Lower leg skin (tissue), 4 donors: ENCODE results near the gene USP49. TPM values are rescaled to one million over a fixed set of nuclear protein-coding genes. Genes with fewer than 3 reads are reported as not detected.
A peak's percentile ranks its signal among the peaks of the same experiment; 100 is the strongest.

Source experiments
- DNase-seq, 2 donors: peaks; one replicate each; pipeline ENCODE4 v3.0.0-alpha.2; 2019; ENCODE audit warnings: low spot score in 2 of 2
- H3K4me3 ChIP-seq: fragments of 200-600 bp; sonication (generic); 2 replicates; pipeline ENCODE4 v1.5.1; 2017; ENCODE audit warnings: mild to moderate bottlenecking, low read depth; ENCODE audit not compliant: poor library complexity, severe bottlenecking
- POLR2A ChIP-seq, 2 donors: fragments of 450-650 bp; IDR thresholded peaks; one replicate each; pipeline ENCODE4 v1.6.1; 2016 to 2017; ENCODE audit warnings: antibody characterized with exemption in 2 of 2, mild to moderate bottlenecking in 1 of 2, moderate library complexity in 1 of 2
- WGBS, 2 donors: methylation state at CpG; one replicate each; pipeline ENCODE4 v1.1.5; 2018; 5-methylcytosine and 5-hydroxymethylcytosine counted together
- intact Hi-C: fragments of 100-400 bp; cut with DNase I; formaldehyde crosslinking; loops from one replicate; pipeline ENCODE4 v1.15.0; 2023; ENCODE audit warnings: low total_unique reads
- total RNA-seq, 4 donors: library from RNA; depleted of rRNA; stranded (reverse); fragments of >200 nt; gene quantifications; one replicate each; pipeline ENCODE4 v1.1.0, GENCODE V29; 2016
- TF ChIP-seq, protein P1 (sequence below), 3 donors: fragments of 450-650 bp; IDR thresholded peaks; one replicate each; pipeline ENCODE4 v1.5.1; 2016; ENCODE audit warnings: antibody characterized with exemption in 3 of 3, mild to moderate bottlenecking in 3 of 3, moderate library complexity in 2 of 3

Gene USP49
- total RNA-seq, 4 donors from 2014 or later: 2.3 to 7.3 (median 3.7) TPM

DNA sequence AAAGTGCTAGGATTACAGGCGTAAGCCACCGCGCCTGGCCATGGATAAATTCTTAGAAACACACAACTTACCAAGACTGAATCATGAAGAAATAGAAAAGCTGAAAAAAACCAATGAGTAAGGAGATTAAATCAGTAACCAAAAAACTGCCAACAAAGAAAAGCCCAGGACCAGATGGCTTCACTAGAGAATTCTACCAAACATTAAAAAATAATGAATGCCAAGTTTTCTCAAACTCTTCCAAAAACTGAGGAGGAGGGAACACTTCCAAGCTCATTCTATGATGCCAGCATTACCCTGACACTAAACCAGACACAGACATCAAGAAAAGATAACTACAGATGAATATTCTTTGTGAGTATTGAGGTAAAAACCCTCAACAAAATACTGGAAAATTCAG is 44.3 kb downstream of the USP49 start:
- TF ChIP-seq POLR2A (IDR thresholded peaks at IDR 0.05): no peak
- TF ChIP-seq, protein P1, sequence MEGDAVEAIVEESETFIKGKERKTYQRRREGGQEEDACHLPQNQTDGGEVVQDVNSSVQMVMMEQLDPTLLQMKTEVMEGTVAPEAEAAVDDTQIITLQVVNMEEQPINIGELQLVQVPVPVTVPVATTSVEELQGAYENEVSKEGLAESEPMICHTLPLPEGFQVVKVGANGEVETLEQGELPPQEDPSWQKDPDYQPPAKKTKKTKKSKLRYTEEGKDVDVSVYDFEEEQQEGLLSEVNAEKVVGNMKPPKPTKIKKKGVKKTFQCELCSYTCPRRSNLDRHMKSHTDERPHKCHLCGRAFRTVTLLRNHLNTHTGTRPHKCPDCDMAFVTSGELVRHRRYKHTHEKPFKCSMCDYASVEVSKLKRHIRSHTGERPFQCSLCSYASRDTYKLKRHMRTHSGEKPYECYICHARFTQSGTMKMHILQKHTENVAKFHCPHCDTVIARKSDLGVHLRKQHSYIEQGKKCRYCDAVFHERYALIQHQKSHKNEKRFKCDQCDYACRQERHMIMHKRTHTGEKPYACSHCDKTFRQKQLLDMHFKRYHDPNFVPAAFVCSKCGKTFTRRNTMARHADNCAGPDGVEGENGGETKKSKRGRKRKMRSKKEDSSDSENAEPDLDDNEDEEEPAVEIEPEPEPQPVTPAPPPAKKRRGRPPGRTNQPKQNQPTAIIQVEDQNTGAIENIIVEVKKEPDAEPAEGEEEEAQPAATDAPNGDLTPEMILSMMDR (IDR thresholded peaks at IDR 0.05): no peak
- intact Hi-C loops: no loop called here
- no peak overlapping the region for H3K4me3 ChIP-seq
- no peak for DNase-seq
- 86 to 87% methylated on average over 3 of the region's 3 CpGs for WGBS, 2 donors

DNA sequence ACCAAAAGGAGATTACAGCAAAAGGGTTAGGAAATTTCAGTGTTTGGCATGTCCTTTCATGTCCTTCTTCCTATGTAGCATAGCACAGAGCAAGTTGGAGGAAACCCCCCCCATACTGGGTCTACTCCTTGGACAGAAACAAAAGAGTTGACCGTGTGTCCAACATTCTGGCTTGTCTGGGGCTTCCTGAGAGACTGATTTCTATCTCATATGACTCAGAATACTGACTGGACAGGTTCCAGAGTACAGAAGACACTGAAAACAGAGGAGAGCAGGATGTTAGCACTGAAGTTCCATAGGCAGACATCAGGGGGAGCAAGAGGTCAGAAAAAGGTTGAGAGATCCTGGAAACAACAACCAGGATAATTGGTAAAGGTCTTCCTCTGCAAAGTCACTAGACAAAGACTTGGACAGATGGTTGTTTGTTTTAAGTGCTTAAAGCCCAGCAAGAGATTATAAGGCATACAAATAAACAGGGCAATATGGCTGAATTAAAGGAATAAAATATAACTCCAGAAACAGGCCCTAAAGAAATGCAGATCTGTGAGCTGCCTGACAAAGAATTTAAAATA is 48.4 kb downstream of the USP49 start:
- TF ChIP-seq, protein P1 (IDR thresholded peaks at IDR 0.05): peak in 1 of 3 donors; percentile 59
- no peak for TF ChIP-seq POLR2A (IDR thresholded peaks at IDR 0.05)
- H3K4me3 ChIP-seq: no peak overlapping the region
- peak in 1 of 2 donors; percentile 72 for DNase-seq
- 4 to 8% methylated on average over 1 of the region's 1 CpG for WGBS, 2 donors
- intact Hi-C loops: loop anchor here (10.0 kb wide), 1 partner anchor 68 kb away; no protein-coding TSS in a partner anchor

DNA sequence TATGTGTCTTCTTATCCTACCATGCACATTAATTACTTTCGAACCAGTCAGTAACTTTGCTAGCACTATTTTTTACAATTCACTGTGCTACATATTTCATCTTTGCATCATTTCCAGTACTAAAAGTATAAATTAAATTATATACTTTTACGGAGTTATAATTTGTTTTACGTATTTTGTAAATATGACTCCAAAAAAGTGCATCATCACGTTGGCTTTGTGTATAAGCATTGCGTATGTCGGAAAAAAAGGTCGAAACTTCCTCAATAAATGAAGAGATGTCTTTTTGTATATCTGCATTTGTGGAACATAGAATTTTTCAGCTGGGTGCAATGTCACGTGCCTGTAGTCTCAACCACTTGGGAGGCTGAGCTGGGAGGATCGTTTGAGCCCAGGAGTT is 52.0 kb downstream of the USP49 start:
- no peak overlapping the region for H3K4me3 ChIP-seq
- no peak for DNase-seq
- TF ChIP-seq POLR2A (IDR thresholded peaks at IDR 0.05): no peak
- TF ChIP-seq, protein P1 (IDR thresholded peaks at IDR 0.05): no peak
- WGBS, 2 donors: 93 to 96% methylated on average over 9 of the region's 9 CpGs
- intact Hi-C loops: loop anchor here (10.0 kb wide), 1 partner anchor 72 kb away; no protein-coding TSS in a partner anchor

DNA sequence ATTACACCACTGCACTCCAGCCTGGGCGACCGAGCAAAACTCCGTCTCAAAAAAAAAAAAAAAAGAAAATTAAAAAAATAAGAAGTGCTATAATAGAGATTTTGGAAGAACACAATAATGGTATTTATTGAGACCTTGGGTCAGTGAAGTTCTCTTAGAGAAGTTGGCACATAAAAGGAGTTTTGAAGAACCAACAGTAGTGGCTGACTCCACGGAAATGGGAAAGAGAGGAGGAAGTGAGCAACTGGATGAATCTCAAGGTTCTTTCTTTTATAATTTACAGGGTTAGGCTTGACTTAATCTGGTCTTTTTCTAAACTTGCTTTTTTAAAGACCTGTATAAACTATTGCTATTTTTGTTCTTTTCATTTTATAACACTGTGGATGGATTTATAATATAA is 54.8 kb downstream of the USP49 start:
- TF ChIP-seq POLR2A (IDR thresholded peaks at IDR 0.05): no peak
- TF ChIP-seq, protein P1 (IDR thresholded peaks at IDR 0.05): no peak
- no peak overlapping the region for H3K4me3 ChIP-seq
- intact Hi-C loops: loop anchor here (10.0 kb wide), 1 partner anchor 74 kb away; no protein-coding TSS in a partner anchor
- 93 to 97% methylated on average over 4 of the region's 4 CpGs for WGBS, 2 donors
- no peak for DNase-seq

DNA sequence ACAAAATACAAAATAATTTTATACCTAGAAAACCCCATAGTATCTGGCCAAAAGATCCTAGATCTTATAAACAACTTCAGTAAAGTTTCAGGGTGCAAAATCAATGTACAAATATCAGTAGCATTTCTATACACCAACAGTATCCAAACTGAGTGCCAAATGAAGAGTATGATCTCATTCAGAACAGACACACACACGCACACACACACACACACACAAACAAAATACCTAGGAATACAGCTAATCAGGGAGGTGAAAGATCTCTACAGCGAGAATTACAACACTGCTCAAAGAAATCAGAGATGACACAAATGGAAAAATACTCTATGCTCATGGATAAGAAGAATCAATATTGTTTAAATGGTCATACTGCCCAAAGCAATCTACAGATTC is 58.5 kb downstream of the USP49 start:
- intact Hi-C loops: no loop called here
- H3K4me3 ChIP-seq: no peak overlapping the region
- no peak for TF ChIP-seq POLR2A (IDR thresholded peaks at IDR 0.05)
- TF ChIP-seq, protein P1 (IDR thresholded peaks at IDR 0.05): no peak
- WGBS, 2 donors: 88 to 92% methylated on average over 2 of the region's 2 CpGs
- no peak for DNase-seq
